ENCODE data around the gene BCOR. TPM values are rescaled to one million over a fixed set of nuclear protein-coding genes. Genes with fewer than 3 reads are reported as not detected.

BCOR gene
- total and polyA plus RNA-seq, 9 of the 15 experiments (the other 6 are each of a cell fraction or from before 2014, with no cell fraction given): 27.5 to 113 (median 37.6) TPM

- TF ChIP-seq THRA (IDR thresholded peaks at IDR 0.05): no peak
- no peak for TF ChIP-seq ZHX1 (conservative IDR thresholded peaks at IDR 0.05; ENCODE audit: low read length)
- TF ChIP-seq MTF1 (CRISPR knock-in tag; IDR thresholded peaks at IDR 0.05; ENCODE audit: borderline replicate concordance): no peak
- TF ChIP-seq TBL1XR1 (IDR thresholded peaks at IDR 0.05; ENCODE audit: low read length in 2 of 2): peak in 1 of 2 experiments; percentile 86; a peak in 2 of 4 replicates
- 0 out of 4 replicates have a peak, but pooled peaks of 1 of the 2 experiments have one; percentile 8 for TF ChIP-seq FOXA3 (CRISPR knock-in tag; conservative IDR thresholded peaks at IDR 0.05 in 1 of 2, IDR thresholded peaks at IDR 0.05 in 1 of 2)
- peak; percentile 57 for TF ChIP-seq RNF2 (IDR thresholded peaks at IDR 0.05)
- peak; percentile 42; the same call in 1 of the 2 replicates for TF ChIP-seq ZNF197 (CRISPR knock-in tag; IDR thresholded peaks at IDR 0.05; ENCODE audit: low read depth)
- TF ChIP-seq ZNF184 (CRISPR knock-in tag; IDR thresholded peaks at IDR 0.05): no peak
- no peak for TF ChIP-seq SAFB (IDR thresholded peaks at IDR 0.05; ENCODE audit: borderline replicate concordance, low read depth, low read length)
- peak; percentile 96 for TF ChIP-seq DPF2 (IDR thresholded peaks at IDR 0.05)
These were observed 6.0 kb upstream of the BCOR start (continued) for GRCh38 chrX:40103565-40104323.
